Astrocyte (in vitro differentiated cells and primary cell): ENCODE measurements around the gene CLCN3. TPM values are rescaled to one million over a fixed set of nuclear protein-coding genes. Genes with fewer than 3 reads are reported as not detected.

ENCODE experiments used
- DNase-seq: peaks from one replicate; pipeline ENCODE4 v3.0.0-alpha.2; 2010; ENCODE audit warnings: low read depth
- FAIRE-seq: peaks from 2 replicates; lab custom pipeline; 2011; peaks lifted over from hg19 to GRCh38; lab: Jason Lieb, UNC
- H2AFZ ChIP-seq: 2 replicates; pipeline ENCODE4 v1.6.0; 2012; ENCODE audit warnings: low read depth, low read length, inconsistent platforms
- H3K27ac ChIP-seq: 2 replicates; pipeline ENCODE4 v1.5.1; 2011; ENCODE audit warnings: low read depth, low read length, inconsistent platforms
- H3K27me3 ChIP-seq: 2 replicates; pipeline ENCODE4 v1.6.0; 2011; ENCODE audit warnings: low read length, inconsistent platforms; ENCODE audit not compliant: insufficient read depth
- H3K36me3 ChIP-seq: 2 replicates; pipeline ENCODE4 v1.5.1; 2011; ENCODE audit warnings: low read length, inconsistent platforms; ENCODE audit not compliant: insufficient read depth
- H3K4me1 ChIP-seq: 2 replicates; pipeline ENCODE4 v1.5.1; 2011; ENCODE audit warnings: low read length, inconsistent platforms; ENCODE audit not compliant: insufficient read depth
- H3K4me2 ChIP-seq: 2 replicates; pipeline ENCODE4 v1.6.0; 2012; ENCODE audit warnings: low read length, inconsistent platforms
- H3K4me3 ChIP-seq: 2 replicates; pipeline ENCODE4 v1.5.1; 2011; ENCODE audit warnings: low read depth, mild to moderate bottlenecking, low read length, inconsistent platforms; ENCODE audit not compliant: insufficient read depth
- H3K79me2 ChIP-seq: 2 replicates; pipeline ENCODE4 v1.6.0; 2012; ENCODE audit warnings: mild to moderate bottlenecking, low read length, inconsistent platforms; ENCODE audit not compliant: insufficient read depth
- H3K9ac ChIP-seq: 2 replicates; pipeline ENCODE4 v1.6.0; 2012; ENCODE audit warnings: mild to moderate bottlenecking, low read length, inconsistent platforms
- H3K9me3 ChIP-seq: 2 replicates; pipeline ENCODE4 v1.5.1; 2012; ENCODE audit warnings: low read depth, mild to moderate bottlenecking, low read length, inconsistent platforms; ENCODE audit not compliant: insufficient read depth
- H4K20me1 ChIP-seq: 2 replicates; pipeline ENCODE4 v1.6.0; 2012; ENCODE audit warnings: low read length, inconsistent platforms; ENCODE audit not compliant: insufficient read depth
- H3K27ac Mint-ChIP-seq: one replicate; pipeline ENCODE4 v1.8.0; 2021; ENCODE audit warnings: mild to moderate bottlenecking, mixed read lengths; ENCODE audit not compliant: unreplicated experiment
- H3K27me3 Mint-ChIP-seq: one replicate; pipeline ENCODE4 v1.8.0; 2021; ENCODE audit warnings: low read depth, mixed read lengths; ENCODE audit not compliant: unreplicated experiment
- H3K36me3 Mint-ChIP-seq: one replicate; pipeline ENCODE4 v1.8.0; 2021; ENCODE audit warnings: low read depth, mixed read lengths; ENCODE audit not compliant: unreplicated experiment
- H3K4me1 Mint-ChIP-seq: one replicate; pipeline ENCODE4 v1.8.0; 2021; ENCODE audit warnings: low read depth, mixed read lengths; ENCODE audit not compliant: unreplicated experiment
- H3K4me3 Mint-ChIP-seq: one replicate; pipeline ENCODE4 v1.8.0; 2021; ENCODE audit warnings: mild to moderate bottlenecking, moderate library complexity, mixed read lengths; ENCODE audit not compliant: unreplicated experiment
- H3K9me3 Mint-ChIP-seq: one replicate; pipeline ENCODE4 v1.8.0; 2021; ENCODE audit warnings: mild to moderate bottlenecking, mixed read lengths; ENCODE audit not compliant: unreplicated experiment
- EZH2 ChIP-seq: IDR thresholded peaks from 2 replicates; pipeline ENCODE4 v1.6.1; 2012; ENCODE audit warnings: mild to moderate bottlenecking, low read length, inconsistent platforms; ENCODE audit not compliant: insufficient read depth
- total RNA-seq: library from RNA; stranded (reverse); gene quantifications from 2 replicates; pipeline ENCODE4 v1.2.1, GENCODE V29; 2021
- TF ChIP-seq, protein P1 (sequence below): IDR thresholded peaks from 2 replicates; pipeline ENCODE4 v1.5.1; 2011; ENCODE audit warnings: low read depth, mild to moderate bottlenecking, inconsistent platforms, low read length, moderate library complexity; ENCODE audit not compliant: insufficient read depth

The CLCN3 gene
- total RNA-seq, 1 donor from 2014 or later: 51.1 TPM

DNA sequence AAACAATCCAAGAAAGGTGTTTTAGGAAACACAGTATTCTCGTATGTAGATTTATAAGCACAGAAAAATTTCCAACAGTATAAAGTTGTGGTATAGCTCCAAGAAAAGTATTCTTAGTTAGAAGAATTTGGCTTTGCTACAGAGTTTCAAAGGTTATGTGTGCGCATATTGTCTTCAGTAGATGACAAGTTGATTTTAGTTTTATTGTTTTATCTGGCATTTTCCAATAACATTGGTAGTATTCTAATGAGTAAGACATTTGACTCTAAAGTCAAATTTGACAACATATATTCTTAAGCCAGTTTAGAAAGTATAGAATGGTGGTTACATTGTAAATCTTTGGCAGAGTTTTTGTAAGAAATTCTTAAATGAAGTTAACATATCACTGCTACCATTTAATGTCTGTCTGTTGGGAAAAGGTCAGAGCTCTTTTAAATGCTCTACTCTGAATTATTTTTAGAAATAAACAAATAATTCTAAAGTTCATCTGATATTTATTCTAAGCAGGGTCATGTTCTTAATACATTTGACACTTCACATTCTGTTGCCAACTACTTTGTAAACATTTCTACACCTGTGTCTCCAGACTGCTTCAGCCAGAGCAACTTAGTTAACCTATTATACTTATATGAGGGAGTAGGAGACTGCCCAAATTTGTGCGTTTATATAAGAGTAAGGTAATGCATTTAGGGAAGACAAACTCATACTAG lies 30.0 kb downstream of the CLCN3 start:
- H3K27me3 Mint-ChIP-seq: no peaks in the 10 kb centered on the region
- H3K9me3 Mint-ChIP-seq: no peaks in the 10 kb centered on the region
- Histone ChIP-seq H3K9ac (no peak overlapping the region), H3K36me3 (no peaks in the 10 kb centered on the region), H3K79me2 (peaks cover 15% of the 10 kb centered on the region), H3K27me3 (no peaks in the 10 kb centered on the region), H3K4me2 (no peak overlapping the region), H3K4me1 (no peaks in the 10 kb centered on the region), H2AFZ (no peak overlapping the region), H3K27ac (no peak overlapping the region), H4K20me1 (peaks cover 4% of the 10 kb centered on the region), H3K9me3 (no peaks in the 10 kb centered on the region), H3K4me3 (no peak overlapping the region)
- H3K4me3 Mint-ChIP-seq: no peak overlapping the region
- DNase-seq (no peak), FAIRE-seq (no peak)
- H3K36me3 Mint-ChIP-seq: peaks cover 3% of the 10 kb centered on the region
- peaks cover 3% of the 10 kb centered on the region for H3K4me1 Mint-ChIP-seq
- TF ChIP-seq EZH2: no peak
- TF ChIP-seq, protein P1, sequence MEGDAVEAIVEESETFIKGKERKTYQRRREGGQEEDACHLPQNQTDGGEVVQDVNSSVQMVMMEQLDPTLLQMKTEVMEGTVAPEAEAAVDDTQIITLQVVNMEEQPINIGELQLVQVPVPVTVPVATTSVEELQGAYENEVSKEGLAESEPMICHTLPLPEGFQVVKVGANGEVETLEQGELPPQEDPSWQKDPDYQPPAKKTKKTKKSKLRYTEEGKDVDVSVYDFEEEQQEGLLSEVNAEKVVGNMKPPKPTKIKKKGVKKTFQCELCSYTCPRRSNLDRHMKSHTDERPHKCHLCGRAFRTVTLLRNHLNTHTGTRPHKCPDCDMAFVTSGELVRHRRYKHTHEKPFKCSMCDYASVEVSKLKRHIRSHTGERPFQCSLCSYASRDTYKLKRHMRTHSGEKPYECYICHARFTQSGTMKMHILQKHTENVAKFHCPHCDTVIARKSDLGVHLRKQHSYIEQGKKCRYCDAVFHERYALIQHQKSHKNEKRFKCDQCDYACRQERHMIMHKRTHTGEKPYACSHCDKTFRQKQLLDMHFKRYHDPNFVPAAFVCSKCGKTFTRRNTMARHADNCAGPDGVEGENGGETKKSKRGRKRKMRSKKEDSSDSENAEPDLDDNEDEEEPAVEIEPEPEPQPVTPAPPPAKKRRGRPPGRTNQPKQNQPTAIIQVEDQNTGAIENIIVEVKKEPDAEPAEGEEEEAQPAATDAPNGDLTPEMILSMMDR: no peak
- no peak overlapping the region for H3K27ac Mint-ChIP-seq

DNA sequence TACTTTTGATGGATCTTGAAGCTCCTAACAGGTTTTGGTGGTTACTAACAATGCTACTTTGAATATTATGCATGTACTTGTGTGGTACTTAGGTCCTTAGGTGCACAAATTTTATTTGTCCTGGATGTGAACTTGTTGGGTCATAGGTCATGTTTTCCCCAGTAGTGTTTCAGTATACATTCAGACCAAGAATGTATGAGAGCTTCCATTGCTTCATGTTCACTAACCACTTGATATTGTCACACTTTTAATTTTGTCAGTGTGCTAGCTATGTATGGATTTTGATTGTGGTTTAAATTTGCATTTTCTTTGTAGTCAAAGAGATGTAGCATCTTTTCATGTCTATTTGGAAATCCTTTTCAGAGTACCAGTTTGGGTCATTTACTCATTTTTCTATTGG lies 32.2 kb downstream of the CLCN3 start:
- DNase-seq: no peak
- FAIRE-seq: peak; percentile 26
- Histone ChIP-seq H3K27ac (no peak overlapping the region), H3K9me3 (no peaks in the 10 kb centered on the region), H3K4me2 (no peak overlapping the region), H3K9ac (no peak overlapping the region), H3K4me1 (no peaks in the 10 kb centered on the region), H4K20me1 (peaks cover 4% of the 10 kb centered on the region), H2AFZ (no peak overlapping the region), H3K4me3 (no peak overlapping the region), H3K36me3 (no peaks in the 10 kb centered on the region), H3K79me2 (peaks cover 22% of the 10 kb centered on the region), H3K27me3 (no peaks in the 10 kb centered on the region)
- TF ChIP-seq, protein P1: no peak
- TF ChIP-seq EZH2: no peak
- H3K36me3 Mint-ChIP-seq: peaks cover 3% of the 10 kb centered on the region
- H3K27ac Mint-ChIP-seq: no peak overlapping the region
- no peaks in the 10 kb centered on the region for H3K9me3 Mint-ChIP-seq
- H3K27me3 Mint-ChIP-seq: no peaks in the 10 kb centered on the region
- H3K4me3 Mint-ChIP-seq: no peak overlapping the region
- H3K4me1 Mint-ChIP-seq: peaks cover 3% of the 10 kb centered on the region

DNA sequence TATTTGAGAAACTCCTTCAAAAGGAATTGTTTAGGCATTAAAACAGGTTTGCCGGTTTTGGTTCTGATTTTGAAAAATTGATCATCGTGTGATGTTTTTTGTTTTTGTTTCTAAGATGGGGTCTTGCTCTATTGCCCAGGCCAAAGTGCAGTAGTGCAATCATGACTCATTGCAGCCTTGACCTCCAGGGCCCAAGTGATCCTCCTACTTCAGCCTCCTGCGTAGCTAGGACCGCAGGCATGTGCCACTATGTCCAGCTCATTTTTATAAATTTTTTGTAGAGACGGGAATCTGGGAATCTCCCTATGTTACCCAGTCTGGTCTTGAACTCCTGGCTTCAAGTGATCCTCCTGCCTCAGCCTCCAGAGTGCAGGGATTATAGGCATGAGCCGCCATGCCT lies 35.0 kb downstream of the CLCN3 start:
- H3K9ac ChIP-seq: no peak overlapping the region
- H3K4me1 ChIP-seq: peaks cover 8% of the 10 kb centered on the region
- no peaks in the 10 kb centered on the region for H3K9me3 ChIP-seq
- peaks cover 4% of the 10 kb centered on the region for H4K20me1 ChIP-seq
- H2AFZ ChIP-seq: no peak overlapping the region
- no peak overlapping the region for H3K27ac ChIP-seq
- no peak for DNase-seq
- FAIRE-seq: no peak
- Mint-ChIP-seq H3K4me3 (no peak overlapping the region), H3K9me3 (no peaks in the 10 kb centered on the region), H3K36me3 (peaks cover 3% of the 10 kb centered on the region), H3K27me3 (no peaks in the 10 kb centered on the region), H3K4me1 (peaks cover 2% of the 10 kb centered on the region), H3K27ac (no peak overlapping the region)
- no peak overlapping the region for H3K4me3 ChIP-seq
- no peaks in the 10 kb centered on the region for H3K27me3 ChIP-seq
- H3K36me3 ChIP-seq: no peaks in the 10 kb centered on the region
- no peak for TF ChIP-seq EZH2
- TF ChIP-seq, protein P1: no peak
- no peak overlapping the region for H3K4me2 ChIP-seq
- H3K79me2 ChIP-seq: peaks cover 23% of the 10 kb centered on the region
